ENCODE results near the gene NDUFAF8. TPM values are rescaled to one million over a fixed set of nuclear protein-coding genes. Genes with fewer than 3 reads are reported as not detected.

The NDUFAF8 gene
- polyA plus RNA-seq, 2 of the 4 experiments (the other 2 are of a cell fraction), result 179 to 308 TPM

DNA sequence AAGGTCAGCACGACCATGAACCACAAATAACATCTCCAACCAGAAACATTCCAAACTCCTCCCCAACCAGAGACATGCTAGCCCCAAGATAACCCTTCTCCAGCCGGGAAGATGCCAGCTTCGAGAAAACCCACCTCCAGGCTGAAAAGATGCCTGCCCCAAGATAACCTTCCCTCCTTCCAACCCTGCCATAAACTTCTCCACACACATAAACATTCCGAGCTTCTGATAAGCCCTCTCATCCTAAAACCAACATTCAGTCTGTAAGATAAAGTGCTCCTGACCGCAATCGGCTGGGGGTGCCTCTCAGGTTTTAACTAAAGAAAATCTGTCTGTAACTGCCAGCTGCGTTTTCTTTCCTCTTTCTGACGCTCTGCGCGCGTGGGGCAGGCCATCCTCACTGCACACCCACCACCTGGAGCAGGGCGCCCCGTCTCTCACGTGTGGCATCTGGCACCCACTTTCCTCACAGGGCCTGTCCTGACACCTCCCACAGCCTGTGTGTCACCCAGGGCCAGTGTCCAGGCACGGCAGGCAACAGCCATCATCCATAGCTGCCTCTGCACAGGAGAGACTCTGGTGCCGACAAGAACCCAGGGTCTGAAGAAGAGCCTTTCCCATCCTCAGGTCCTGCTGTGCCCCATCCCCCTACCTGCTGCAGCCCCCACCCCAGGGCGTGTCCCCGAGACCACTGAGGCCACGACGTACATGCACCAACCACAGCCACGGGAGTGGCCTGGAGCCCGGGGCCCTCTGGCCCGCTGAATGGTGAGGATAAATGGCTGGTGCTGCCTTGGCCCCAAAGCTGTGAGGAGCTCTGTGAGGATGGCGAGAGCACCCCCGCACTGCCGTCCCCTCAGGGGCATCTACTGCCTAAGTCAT is 3.9 kb upstream of the NDUFAF8 start:
- no peak for FAIRE-seq
- no peak for ATAC-seq
- CTCF ChIA-PET, result interaction anchor here (0.9 to 13.0 kb wide), 5 partner anchors 34 to 211 kb away, joined by 3 to 153 read pairs (median 3); no protein-coding TSS in a partner anchor
- Histone ChIP-seq H3K4me2 (no peak overlapping the region), H3K9me3 (no peaks in the 10 kb centered on the region), H3K4me3 (no peak overlapping the region), H3K27ac (no peak overlapping the region), H3K4me1 (peaks cover 8% of the 10 kb centered on the region)
- no peak for DNase-seq (ENCODE audit: low read depth in 1 of 2, low spot score in 1 of 2)
- POLR2A ChIA-PET, result no interaction called here
- 84% methylated on average over 22 of the region's 26 CpGs for WGBS (ENCODE audit: missing lambda C conversion rate)
- TF ChIP-seq, protein P1, sequence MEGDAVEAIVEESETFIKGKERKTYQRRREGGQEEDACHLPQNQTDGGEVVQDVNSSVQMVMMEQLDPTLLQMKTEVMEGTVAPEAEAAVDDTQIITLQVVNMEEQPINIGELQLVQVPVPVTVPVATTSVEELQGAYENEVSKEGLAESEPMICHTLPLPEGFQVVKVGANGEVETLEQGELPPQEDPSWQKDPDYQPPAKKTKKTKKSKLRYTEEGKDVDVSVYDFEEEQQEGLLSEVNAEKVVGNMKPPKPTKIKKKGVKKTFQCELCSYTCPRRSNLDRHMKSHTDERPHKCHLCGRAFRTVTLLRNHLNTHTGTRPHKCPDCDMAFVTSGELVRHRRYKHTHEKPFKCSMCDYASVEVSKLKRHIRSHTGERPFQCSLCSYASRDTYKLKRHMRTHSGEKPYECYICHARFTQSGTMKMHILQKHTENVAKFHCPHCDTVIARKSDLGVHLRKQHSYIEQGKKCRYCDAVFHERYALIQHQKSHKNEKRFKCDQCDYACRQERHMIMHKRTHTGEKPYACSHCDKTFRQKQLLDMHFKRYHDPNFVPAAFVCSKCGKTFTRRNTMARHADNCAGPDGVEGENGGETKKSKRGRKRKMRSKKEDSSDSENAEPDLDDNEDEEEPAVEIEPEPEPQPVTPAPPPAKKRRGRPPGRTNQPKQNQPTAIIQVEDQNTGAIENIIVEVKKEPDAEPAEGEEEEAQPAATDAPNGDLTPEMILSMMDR (IDR thresholded peaks at IDR 0.05), result no peak
- TF ChIP-seq HDAC2 (IDR thresholded peaks at IDR 0.05) (no peak), ZC3H11A (IDR thresholded peaks at IDR 0.05) (no peak), USF2 (IDR thresholded peaks at IDR 0.05) (no peak)

DNA sequence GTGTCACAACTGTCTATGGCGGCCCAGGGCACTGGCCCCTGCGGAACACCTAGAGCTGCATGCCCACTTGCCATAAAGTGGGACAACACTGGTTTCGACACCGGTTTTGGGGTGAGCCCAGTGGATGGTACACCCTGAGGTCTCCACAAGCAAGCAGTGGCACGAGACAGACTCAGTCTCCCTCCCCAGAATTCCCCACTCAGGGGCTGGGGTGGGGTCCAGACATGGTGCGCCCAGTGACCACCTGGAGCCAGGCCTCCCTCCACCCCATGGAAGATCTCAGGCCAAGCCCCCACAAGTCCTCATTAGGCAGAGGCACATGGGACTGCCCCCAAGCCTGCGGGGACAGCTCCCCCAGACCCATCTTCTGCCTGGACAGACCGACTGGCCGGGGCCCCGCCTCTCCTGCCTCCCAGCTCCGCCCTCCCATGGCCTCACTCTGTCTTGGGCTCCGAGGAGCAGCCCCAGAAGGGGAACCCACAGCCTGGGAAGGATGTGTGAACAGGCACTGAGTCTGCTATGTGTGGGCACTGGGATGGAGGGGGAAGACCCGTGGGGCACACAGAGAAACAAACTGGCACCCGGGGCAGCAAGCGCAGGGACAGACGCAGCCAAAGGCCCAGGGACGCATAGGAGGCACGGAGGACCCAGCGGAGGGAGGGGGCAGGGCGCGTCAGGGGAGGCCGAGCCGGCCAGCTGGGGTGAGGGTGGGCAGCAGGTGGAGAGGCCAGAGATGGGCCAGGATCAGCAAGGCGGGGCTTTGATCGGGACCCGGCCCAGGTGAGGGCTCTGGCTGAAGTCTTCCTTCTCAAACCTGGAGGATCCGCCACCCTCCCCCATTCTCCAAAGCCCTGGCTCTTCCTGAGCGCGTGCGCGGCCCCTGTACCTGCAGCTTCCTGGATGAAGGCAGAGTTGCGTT is 3.0 kb upstream of the NDUFAF8 start:
- FAIRE-seq (no peak), DNase-seq (ENCODE audit: low read depth in 1 of 2, low spot score in 1 of 2) (no peak), ATAC-seq (no peak)
- Histone ChIP-seq H3K4me2 (no peak overlapping the region), H3K4me3 (no peak overlapping the region), H3K27ac (no peak overlapping the region), H3K4me1 (peaks cover 17% of the 10 kb centered on the region), H3K9me3 (no peaks in the 10 kb centered on the region)
- POLR2A ChIA-PET, result no interaction called here
- CTCF ChIA-PET, result interaction anchor here (0.9 to 13.0 kb wide), 5 partner anchors 35 to 212 kb away, joined by 3 to 153 read pairs (median 3); no protein-coding TSS in a partner anchor
- 90% methylated on average over 31 of the region's 32 CpGs for WGBS (ENCODE audit: missing lambda C conversion rate)
- TF ChIP-seq POLR2A (IDR thresholded peaks at IDR 0.05; ENCODE audit: low read length) (no peak), HOXB13 (CRISPR knock-in tag; IDR thresholded peaks at IDR 0.05; ENCODE audit: low read depth) (no peak), FOXS1 (CRISPR knock-in tag; IDR thresholded peaks at IDR 0.05) (no peak), ZFP36 (IDR thresholded peaks at IDR 0.05; ENCODE audit: borderline replicate concordance, partially characterized antibody) (no peak), CHD4 (IDR thresholded peaks at IDR 0.05; ENCODE audit: borderline replicate concordance) (no peak), SMC3 (IDR thresholded peaks at IDR 0.05) (no peak), MAZ (IDR thresholded peaks at IDR 0.05; ENCODE audit: borderline replicate concordance, low read depth, low read length) (no peak), EHF (CRISPR knock-in tag; IDR thresholded peaks at IDR 0.05) (no peak), FOSB (CRISPR knock-in tag; IDR thresholded peaks at IDR 0.05) (no peak), HOXA7 (CRISPR knock-in tag; IDR thresholded peaks at IDR 0.05) (no peak), CBX2 (IDR thresholded peaks at IDR 0.05; ENCODE audit: borderline replicate concordance, low read depth) (no peak), ZNF302 (CRISPR knock-in tag; IDR thresholded peaks at IDR 0.05) (no peak), FOSL2 (IDR thresholded peaks at IDR 0.05) (no peak), FOSL2 (CRISPR knock-in tag; IDR thresholded peaks at IDR 0.05) (no peak), E2F6 (IDR thresholded peaks at IDR 0.05; ENCODE audit: borderline replicate concordance, low read depth) (no peak), HEYL (CRISPR knock-in tag; IDR thresholded peaks at IDR 0.05) (no peak)
- TF ChIP-seq, protein P2, sequence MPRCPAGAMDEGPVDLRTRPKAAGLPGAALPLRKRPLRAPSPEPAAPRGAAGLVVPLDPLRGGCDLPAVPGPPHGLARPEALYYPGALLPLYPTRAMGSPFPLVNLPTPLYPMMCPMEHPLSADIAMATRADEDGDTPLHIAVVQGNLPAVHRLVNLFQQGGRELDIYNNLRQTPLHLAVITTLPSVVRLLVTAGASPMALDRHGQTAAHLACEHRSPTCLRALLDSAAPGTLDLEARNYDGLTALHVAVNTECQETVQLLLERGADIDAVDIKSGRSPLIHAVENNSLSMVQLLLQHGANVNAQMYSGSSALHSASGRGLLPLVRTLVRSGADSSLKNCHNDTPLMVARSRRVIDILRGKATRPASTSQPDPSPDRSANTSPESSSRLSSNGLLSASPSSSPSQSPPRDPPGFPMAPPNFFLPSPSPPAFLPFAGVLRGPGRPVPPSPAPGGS (IDR thresholded peaks at IDR 0.05), result no peak
- TF ChIP-seq, protein P3, sequence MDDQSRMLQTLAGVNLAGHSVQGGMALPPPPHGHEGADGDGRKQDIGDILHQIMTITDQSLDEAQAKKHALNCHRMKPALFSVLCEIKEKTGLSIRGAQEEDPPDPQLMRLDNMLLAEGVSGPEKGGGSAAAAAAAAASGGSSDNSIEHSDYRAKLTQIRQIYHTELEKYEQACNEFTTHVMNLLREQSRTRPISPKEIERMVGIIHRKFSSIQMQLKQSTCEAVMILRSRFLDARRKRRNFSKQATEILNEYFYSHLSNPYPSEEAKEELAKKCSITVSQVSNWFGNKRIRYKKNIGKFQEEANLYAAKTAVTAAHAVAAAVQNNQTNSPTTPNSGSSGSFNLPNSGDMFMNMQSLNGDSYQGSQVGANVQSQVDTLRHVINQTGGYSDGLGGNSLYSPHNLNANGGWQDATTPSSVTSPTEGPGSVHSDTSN (IDR thresholded peaks at IDR 0.05), result no peak
- TF ChIP-seq, protein P4, sequence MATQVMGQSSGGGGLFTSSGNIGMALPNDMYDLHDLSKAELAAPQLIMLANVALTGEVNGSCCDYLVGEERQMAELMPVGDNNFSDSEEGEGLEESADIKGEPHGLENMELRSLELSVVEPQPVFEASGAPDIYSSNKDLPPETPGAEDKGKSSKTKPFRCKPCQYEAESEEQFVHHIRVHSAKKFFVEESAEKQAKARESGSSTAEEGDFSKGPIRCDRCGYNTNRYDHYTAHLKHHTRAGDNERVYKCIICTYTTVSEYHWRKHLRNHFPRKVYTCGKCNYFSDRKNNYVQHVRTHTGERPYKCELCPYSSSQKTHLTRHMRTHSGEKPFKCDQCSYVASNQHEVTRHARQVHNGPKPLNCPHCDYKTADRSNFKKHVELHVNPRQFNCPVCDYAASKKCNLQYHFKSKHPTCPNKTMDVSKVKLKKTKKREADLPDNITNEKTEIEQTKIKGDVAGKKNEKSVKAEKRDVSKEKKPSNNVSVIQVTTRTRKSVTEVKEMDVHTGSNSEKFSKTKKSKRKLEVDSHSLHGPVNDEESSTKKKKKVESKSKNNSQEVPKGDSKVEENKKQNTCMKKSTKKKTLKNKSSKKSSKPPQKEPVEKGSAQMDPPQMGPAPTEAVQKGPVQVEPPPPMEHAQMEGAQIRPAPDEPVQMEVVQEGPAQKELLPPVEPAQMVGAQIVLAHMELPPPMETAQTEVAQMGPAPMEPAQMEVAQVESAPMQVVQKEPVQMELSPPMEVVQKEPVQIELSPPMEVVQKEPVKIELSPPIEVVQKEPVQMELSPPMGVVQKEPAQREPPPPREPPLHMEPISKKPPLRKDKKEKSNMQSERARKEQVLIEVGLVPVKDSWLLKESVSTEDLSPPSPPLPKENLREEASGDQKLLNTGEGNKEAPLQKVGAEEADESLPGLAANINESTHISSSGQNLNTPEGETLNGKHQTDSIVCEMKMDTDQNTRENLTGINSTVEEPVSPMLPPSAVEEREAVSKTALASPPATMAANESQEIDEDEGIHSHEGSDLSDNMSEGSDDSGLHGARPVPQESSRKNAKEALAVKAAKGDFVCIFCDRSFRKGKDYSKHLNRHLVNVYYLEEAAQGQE (IDR thresholded peaks at IDR 0.05), result no peak
